ENCODE measurements around the gene RAD17.
"Not testable (repeated sequence)": the region's sequence is repeated elsewhere in the genome, so short reads cannot be mapped to it uniquely, and the experiment has no call there.

The RAD17 gene

DNA sequence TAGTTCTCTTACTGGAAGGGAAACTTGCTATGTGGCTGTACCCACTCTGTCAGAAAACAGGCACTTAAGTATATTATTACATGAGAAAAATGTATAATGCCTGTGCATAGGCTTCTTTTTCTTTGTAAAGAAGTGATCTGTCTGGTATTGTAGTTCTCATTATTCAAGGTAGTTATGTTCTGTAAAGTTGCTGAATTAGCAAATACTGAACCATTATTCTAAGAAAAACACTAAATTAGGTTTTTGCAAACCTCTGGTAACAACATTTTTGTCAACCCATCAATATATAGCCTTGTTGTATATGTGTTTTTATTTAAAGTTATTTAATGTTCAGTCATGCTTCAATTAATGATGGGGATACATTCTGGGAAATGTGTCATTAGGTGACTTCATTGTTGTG is 8.8 kb downstream of the RAD17 start:
- DNase-seq (ENCODE audit: low read depth, low spot score), result no peak

DNA sequence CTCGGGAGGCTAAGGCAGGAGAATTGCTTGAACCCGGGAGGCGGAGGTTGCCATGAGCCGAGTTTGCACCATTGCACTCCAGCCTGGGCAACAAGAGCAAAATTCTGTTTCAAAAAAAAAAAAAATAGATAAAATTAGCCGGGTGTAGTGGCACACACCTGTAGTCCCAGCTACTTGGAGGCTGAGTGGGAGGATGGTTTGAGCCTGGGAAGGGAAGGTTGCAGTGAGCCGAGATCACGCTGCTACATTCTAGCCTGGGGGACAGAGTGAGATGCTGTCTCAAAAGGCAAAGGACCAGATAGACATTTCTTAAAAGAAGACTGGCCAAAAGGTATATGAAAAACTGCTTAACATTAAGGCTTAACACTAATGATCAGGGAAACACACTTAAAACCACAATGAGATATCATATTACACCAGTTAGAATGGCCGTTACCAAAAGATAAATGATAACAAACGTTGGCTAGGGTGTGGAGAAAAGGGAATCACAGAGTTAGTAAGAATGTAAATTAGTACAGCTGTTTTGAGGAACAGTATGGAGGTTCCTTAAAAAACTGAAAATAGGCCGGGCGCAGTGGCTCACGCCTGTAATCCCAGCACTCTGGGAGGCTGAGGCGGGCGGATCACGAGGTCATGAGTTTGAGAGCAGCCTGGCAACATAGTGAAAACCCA is 35.2 kb downstream of the RAD17 start:
- DNase-seq (ENCODE audit: low read depth, low spot score), result no peak

- peak; percentile 2 for DNase-seq (ENCODE audit: low read depth, low spot score)
Measured at GRCh38 chr5:69414885-69415583, 45.4 kb downstream of the RAD17 start, which contains the start of gene MARVELD2. Gene MARVELD2, plus strand, starts transcription at chr5:69415116. Its CDS starts 4,270 bp downstream, at chr5:69419386.

DNA sequence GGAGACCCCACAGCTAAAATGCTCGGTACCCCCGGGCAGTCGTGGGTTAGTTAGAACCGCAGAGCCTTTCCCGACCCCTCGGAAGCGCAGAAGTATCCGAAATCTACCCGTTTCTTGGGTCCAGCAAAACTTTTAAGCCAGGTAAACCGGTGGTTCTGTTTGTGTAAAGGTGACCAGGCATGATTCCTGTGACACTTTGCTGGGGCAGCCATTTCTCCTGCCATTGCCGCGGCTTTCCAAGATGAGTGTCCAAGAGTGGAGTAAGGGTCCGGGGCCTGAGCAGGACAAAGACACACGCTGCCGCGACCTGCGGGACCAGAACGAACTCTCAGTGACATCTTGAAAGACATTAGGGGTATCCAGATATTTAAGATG is 46.0 kb downstream of the RAD17 start:
- no peak for DNase-seq (ENCODE audit: low read depth, low spot score)

DNA sequence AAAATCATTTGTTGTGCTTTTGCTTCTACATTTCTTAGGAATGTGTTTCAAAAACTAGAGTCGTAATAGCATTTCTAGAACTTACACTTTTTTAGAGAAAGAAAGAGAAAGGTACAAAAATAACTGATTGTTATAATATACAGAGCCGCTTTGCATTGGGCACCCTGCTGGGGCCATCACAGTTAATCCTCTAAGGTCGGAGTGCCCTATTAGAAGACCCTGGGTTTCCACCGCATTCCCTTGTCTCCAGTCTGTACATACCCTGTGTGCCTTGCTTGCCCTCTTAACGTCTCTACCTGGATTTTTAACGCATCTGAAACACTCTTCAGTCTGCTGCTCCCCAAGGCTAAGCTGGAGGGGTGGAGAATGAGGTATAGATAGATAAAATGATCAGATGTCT is 46.6 kb downstream of the RAD17 start:
- DNase-seq (ENCODE audit: low read depth, low spot score), result no peak

GRCh38 chr5:69416699-69417098 is 47.1 kb downstream of the RAD17 start:
- DNase-seq (ENCODE audit: low read depth, low spot score), result no peak

- DNase-seq (ENCODE audit: low read depth, low spot score), result no peak
Measured at GRCh38 chr5:69418554-69418953, 48.9 kb downstream of the RAD17 start.

- DNase-seq (ENCODE audit: low read depth, low spot score), result no peak
Measured at GRCh38 chr5:69431424-69432303, 62.0 kb downstream of the RAD17 start.

- no peak for DNase-seq (ENCODE audit: low read depth, low spot score)
Measured at GRCh38 chr5:69432412-69433206, 63.0 kb downstream of the RAD17 start.

DNA sequence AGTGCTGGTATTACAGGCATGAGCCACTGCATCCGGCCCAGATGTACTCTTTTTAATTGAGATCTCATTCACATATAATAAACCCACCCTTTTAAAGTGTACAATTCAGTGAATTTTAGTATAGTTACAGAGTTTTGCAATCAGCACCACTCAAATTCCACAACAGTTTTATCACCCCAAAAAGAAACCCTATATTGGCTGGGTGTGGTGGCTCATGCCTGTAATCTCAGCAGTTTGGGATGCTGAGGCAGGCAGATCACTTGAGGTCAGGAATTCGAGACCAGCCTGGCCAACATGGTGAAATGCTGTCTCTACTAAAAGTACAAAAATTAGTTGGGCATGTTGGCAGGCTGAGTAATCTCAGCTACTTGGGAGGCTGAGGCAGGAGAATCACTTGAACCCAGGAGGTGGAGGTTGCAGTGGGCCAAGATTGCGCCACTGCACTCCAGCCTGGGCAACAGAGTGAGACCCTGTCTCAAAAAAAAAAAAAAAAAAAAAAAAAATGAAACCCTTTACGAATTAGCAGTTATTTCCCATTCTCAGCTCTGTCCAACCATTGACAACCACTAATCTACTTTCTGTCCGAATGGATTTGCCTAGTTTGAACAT is 65.8 kb downstream of the RAD17 start:
- not testable (repeated sequence) for DNase-seq (ENCODE audit: low read depth, low spot score)

DNA sequence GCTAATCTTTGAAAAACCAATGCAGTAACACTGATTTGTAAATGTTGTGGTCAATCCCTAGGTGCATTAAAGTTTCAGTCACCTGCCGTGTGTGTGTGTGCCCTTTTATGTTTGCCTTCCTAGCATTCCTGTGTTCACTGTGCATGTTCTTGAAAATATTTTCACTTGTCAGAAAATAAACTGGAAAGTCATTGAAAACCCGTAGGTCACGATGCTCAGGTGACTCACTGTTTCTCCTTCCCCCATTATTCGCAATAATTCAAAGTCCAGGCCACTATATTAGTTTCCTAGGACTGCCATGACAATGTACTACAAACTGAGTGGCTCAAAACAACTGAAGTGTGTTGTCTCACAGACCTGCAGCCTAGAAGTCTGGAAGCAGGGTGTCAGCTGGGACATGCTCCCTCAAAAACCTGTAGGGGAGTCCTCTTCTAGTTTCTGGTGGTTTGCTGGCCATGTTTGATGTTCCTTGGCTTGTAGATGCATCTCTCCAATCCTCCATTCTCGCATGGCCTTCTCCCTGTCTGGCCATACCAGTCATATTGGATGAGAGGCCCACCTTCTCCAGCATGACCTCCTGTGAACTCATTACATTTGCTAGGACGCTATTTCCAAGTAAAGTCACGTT is 74.6 kb downstream of the RAD17 start:
- no peak for DNase-seq (ENCODE audit: low read depth, low spot score)

DNA sequence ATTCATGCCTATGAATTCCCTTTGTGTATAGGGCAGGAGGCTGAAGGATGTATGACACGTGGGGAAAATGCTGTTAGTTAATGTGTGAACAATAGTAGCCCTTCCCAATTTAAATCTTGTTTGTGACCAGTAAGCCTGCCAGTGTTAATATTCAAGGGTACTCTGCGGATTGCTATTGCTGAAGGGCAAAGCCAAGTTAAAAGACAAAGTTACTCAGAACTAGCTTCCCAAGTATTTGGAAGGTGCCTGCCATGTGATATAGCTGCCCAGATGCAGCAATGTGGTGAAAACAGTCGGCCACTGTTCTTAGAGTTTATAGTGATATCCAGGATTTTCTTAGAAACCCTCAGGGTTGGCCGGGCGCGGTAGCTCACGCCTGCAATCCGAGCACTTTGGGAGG is 79.9 kb downstream of the RAD17 start:
- no peak for DNase-seq (ENCODE audit: low read depth, low spot score)

GRCh38 chr5:69450116-69450515 is 80.5 kb downstream of the RAD17 start:
- DNase-seq (ENCODE audit: low read depth, low spot score), result no peak

DNA sequence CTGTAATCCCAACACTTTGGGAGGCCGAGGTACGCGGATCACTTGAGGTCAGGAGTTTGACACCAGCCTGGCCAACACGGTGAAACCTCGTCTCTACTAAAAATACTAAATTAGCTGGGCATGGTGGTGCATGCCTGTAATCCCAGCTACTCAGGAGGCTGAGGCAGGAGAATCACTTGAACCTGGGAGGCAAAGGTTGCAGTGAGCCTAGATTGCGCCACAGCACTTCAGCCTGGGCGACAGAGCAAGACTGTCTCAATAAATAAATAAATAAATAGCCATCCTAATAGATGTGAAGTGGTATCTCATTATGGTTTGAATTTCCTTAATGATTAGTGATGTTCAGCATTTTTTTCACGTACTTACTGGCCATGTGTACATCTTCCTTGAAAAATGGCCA is 80.9 kb downstream of the RAD17 start:
- not testable (repeated sequence) for DNase-seq (ENCODE audit: low read depth, low spot score)

- DNase-seq (ENCODE audit: low read depth, low spot score), result no peak
Measured at GRCh38 chr5:69451941-69452647, 82.5 kb downstream of the RAD17 start.

GRCh38 chr5:69453487-69453886 is 83.9 kb downstream of the RAD17 start:
- not testable (repeated sequence) for DNase-seq (ENCODE audit: low read depth, low spot score)

- DNase-seq (ENCODE audit: low read depth, low spot score), result no peak
Measured at GRCh38 chr5:69454460-69455249, 85.0 kb downstream of the RAD17 start.

GRCh38 chr5:69455428-69455988 is 85.9 kb downstream of the RAD17 start:
- DNase-seq (ENCODE audit: low read depth, low spot score), result not testable (repeated sequence)

- DNase-seq (ENCODE audit: low read depth, low spot score), result no peak
Measured at GRCh38 chr5:69462170-69462569, 92.6 kb downstream of the RAD17 start.
